GM21723 (cell line): Measurements from ENCODE around the gene CCM2.
A peak's percentile ranks its signal among the peaks of the same experiment; 100 is the strongest.

Experiments used
- ATAC-seq: cut with Tn5 transposase; IDR thresholded peaks from one replicate; pipeline ENCODE4 v1.9.1; 2021; ENCODE audit warnings: mild to moderate bottlenecking, moderate library complexity; ENCODE audit not compliant: unreplicated experiment

Gene CCM2

GRCh38 chr7:45000093-45001032 is at the start of gene CCM2:
Gene CCM2, plus strand, starts transcription at chr7:45000201. Its CDS starts 133 bp downstream, at chr7:45000334.
- peak; percentile 11 for ATAC-seq

DNA sequence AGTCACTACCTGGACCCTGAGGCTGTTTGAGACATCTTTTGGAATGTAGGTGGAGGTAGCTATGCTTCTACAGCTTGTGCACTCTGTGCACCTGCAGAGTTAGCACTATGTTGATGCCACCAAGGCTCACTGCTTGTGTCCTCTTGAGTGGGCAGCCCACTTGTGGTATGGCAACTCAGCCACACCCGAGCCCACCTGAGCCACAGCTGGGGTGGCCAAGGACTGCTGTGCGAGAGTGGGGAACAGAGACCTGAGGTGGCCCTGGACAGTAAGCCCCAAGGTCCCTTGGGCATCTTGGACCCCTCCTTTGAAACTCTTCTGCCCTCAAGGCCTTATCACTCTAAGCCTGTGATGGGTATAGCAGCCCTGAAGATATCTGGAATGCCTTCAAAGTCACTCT is 46.8 kb upstream of the CCM2 start:
- ATAC-seq = no peak

DNA sequence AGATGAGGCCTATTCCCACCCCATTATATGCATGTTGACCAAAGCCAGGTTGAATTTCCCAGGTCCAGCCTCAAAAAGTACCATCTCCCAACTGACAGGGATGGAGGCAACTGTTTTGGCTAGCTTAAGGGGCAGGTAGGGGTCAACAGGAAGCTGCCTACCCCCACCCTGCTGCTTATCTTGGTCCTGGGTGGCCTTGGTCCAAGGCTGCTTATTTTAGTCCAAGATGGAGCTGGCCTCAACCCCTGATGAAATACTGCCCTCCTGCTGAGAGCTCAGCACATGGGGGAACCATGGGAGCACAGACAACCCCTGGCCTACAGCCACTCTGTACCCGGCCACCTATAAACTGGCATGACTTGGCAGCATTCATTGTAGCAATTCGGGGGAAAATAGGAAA is 44.3 kb upstream of the CCM2 start:
- ATAC-seq = no peak

DNA sequence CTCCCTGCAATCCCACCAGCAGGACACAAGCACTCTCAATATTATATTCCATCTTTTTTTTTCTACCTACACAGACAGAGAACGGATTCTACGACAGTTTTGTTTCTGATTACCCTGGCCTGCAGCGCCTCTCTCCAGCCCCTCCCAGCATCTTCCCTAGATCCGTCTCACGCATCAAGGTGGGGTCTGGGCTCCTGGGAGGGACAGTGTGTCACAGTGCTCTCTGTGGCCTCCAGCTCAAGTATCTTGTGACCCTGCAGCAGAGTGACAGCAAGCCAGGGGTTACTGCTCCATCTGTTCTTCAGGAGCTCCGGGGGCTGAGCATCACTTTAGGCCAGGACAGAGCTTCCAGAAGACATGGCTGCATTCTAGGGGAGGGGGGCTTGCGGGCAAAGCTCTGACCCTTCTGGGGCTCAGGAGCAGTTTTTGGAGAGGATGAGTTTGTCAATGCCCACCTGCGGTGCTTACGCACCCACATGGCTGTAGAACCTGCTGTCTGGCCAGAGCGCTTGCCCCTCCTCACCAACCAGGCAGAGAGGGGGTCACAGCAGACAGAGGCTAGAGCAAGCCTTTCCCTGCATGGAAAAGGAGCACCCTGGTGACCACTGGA is 43.7 kb upstream of the CCM2 start:
- no peak for ATAC-seq

- ATAC-seq = no peak
Observed at GRCh38 chr7:44958645-44959344, 41.2 kb upstream of the CCM2 start.

DNA sequence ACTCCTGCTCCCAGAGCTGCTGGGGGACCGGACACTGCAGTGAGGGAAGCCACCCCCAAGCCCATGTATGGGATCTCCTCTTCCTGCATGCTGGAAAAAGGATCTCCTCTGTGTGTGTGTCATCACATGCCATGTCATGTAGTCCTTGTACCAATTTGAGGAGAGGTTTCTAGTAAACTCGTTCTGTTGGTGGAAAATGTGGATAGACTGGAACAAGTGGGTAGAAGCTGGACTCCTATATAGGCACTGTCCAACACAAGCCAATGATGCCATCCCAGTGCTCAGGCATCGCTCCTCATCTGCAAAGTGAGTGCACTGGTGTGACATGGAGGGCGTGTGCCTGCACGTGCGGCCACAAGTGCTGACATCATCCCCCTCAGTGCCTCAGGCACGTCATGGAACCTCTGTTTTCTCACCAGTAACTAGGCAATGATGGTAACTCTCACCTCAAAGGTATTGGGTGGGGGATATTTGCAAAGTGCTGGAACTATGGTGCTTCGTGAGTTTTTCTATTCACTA is 40.5 kb upstream of the CCM2 start:
- ATAC-seq = no peak

DNA sequence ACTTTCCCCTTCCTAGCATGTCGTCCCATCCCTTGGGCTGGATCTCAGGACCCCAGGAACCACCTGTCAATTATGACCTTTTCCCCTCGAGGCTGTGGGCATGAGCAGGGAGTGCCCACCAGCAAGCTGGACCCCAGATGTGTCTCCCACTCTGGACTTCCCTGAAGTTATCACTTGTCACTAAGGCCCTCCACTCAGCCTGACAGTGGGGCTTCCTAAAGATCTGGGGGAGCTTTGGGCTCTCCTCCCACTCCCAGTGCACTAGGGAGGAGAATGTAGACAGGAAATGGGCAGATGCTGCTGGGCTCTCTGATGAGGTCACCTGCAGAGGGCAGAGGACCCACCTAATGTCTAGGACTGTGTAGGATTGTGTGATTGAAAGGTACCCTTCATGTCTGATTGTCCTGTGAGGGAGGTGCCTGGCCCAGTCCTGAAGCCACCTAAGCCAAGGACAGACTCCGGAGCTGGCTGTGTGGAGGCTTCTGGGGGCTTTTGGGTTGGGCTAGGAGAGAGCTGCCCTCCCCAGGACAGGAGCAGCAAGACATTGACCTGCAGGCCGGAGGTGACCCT is 39.9 kb upstream of the CCM2 start:
- ATAC-seq = no peak

DNA sequence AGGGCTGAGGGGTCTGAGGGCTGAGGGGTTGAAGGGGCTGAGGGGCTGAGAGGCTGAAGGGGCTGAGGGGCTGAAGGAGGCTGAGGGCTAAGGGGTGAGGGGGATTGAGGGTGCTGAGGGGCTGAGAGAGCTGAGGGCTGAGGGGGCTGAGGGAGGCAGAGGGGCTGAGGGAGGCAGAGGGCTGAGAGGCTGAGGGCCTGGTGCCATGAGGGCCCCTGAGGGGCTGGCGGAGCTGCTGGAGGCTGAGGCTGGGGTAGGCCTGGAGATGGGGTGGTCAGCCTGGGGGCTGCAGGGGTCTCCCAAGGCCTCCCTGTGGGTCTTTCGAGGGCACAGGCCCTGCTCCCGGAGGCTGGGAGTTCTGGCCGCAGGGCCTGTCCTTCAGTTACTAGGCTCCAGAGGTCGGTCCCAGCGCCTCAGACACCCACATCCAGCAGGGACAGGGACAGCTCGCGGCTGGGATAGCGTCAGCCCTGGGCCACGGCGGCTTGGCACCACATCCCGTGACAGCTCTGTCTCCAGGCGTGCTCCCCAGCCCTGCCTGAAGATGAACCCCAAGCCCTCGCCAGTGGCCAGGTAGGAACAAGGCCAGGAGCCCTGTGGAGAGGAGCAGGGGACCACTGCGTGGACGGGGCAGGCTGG is 38.0 kb upstream of the CCM2 start:
- ATAC-seq = no peak

DNA sequence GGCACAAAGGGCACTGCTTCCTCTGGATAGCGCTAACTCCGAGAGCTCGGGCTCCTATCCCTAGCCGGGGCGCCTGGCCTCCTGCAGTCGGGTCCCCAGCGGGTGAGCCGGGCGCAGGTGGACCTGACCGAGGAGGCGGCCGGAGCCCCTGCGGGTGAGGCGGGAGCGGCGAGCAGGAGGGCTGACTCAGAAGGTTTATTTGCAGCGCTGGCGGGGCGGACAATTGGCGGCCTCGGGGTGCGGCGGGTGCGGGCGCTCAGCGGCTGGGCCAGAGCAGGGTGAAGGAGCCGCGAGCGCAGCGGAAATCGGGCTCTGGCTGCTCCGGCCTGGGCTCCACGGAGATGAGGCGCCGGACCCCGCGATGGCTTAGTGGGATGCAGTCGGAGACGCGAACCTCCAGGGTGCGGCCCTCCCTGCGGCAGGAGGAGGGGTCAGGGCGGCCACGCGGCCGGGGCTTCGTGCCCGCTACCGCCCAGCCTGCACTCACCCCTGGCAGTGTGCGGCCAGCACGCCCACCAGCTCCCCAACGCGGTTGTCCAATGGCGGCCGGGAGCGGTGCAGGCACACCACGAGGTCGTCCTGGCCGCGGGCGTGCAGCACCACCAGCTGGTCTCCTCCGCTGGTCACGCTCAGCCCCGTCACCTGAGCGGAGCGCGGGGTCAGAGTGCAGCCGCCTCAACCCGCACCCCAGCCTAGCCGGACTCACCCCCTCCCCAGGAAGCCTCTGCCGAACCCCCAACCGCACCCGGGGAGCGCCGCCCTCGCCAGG is 37.3 kb upstream of the CCM2 start:
- ATAC-seq = no peak

DNA sequence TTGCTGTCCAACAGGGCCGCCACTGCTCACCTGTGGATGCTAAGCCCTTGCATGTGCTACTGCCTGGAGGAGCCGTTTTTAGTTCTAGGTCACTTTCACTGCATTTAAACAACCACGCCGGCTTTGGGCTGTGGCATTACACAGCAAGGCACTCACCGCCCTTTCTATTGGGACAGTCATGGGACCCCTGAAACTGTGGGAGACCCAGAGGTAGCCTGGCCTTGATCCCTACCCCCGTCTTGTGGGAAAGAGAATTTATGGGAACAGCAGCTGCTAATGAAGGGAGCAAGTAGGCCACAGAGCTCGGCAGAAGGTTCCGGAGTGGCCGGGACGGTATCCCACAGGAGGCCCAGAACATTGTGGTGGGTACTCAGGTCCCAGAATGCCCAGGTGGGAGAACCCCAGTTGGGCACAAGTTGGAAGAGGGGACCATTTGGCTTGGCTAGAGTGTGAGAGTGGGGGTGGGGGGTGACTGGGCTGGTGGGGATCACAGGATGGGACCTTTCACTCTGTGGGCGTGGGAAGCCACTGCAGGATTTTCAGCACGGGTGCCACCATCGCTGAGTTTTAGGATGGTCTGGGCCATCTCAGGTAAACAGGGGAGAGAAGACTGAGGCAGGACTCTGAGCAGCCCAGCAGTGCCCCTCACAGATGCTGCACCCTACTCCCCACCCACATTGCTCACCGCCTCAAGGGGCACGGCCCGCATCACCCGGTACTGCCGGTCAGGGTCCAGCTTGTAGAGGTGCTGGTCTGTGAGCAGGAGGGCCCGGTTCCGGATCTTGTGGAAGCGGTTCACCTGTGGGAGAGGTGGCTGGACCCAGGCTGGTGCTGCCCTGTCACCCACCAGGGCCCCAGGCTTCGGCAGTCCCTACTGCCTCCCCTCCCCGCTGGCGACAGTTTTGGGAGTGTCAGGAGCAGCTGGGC is 36.4 kb upstream of the CCM2 start:
- ATAC-seq = no peak

- ATAC-seq = no peak
Observed at GRCh38 chr7:44964384-44964830, 35.6 kb upstream of the CCM2 start.

DNA sequence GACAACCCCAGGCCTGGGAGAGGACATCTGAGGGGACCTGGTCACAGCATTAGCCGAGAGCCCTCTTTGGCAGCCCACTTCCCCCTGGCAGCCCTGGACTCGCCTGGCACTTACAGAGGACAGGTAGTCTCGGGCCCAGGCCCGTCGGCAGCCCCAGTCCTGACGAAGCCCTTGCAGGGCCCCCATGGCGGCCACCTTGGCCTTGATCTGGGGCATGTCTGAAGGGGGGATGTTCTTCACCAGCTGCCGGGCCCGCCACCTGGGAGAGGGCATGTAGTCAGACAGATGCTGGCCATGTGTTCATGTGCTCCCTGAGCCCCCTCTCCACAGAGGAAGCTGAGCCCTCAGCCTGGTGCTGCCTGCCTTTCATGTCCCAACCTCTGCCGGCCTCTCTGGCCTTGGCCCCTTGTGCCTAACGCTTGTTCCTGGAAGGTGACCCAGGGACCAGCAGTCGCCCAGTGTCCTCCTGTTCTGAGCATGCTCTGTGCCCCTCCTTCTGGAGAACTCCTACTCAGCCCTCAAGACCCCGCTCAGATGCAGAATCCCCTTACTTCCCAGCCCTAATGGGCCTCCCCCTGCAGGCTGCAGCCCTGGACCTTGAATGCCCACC is 35.1 kb upstream of the CCM2 start:
- no peak for ATAC-seq

GRCh38 chr7:44965441-44965903 is 34.5 kb upstream of the CCM2 start:
- ATAC-seq = no peak

- ATAC-seq = no peak
Observed at GRCh38 chr7:44965937-44966730, 33.9 kb upstream of the CCM2 start.

DNA sequence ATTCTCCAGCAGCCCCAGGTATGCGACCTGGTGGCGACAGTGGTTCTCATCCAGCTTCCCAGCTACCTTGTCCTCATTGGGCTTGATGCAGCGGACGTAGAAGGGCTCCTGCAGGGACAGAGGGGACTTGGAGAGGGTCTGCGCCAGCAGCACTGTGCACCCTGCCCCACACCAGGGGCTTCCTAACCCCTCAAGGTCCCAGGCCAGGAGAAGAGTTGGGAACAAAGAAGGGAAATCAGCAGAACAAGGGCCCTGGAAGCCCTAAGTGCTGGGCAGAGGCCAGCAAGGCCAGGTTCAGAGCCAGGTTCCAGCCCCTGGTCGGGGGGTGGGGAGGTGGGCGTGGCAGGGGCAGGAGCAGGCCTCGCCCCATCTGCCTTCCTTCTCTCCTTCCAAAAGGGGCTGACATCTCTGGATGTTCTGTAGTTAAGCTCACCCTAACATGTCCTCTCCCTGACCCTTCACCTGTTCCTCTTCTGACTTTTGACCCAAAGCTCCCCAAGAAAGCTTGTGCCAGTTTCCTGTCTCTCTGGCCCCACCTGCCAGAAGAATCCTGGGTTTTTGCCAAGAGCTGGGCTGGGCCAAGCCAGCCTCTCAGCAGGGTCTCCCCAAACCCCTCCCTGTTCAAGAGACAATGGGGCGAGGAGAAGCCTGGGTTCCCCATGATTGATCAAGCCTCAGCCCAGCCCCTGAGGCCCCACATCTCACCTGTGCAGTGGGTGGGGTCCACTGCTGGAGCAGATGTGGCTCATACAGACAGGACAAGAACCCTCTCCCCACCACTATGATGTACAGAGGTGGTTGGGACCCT is 33.1 kb upstream of the CCM2 start:
- ATAC-seq = no peak

DNA sequence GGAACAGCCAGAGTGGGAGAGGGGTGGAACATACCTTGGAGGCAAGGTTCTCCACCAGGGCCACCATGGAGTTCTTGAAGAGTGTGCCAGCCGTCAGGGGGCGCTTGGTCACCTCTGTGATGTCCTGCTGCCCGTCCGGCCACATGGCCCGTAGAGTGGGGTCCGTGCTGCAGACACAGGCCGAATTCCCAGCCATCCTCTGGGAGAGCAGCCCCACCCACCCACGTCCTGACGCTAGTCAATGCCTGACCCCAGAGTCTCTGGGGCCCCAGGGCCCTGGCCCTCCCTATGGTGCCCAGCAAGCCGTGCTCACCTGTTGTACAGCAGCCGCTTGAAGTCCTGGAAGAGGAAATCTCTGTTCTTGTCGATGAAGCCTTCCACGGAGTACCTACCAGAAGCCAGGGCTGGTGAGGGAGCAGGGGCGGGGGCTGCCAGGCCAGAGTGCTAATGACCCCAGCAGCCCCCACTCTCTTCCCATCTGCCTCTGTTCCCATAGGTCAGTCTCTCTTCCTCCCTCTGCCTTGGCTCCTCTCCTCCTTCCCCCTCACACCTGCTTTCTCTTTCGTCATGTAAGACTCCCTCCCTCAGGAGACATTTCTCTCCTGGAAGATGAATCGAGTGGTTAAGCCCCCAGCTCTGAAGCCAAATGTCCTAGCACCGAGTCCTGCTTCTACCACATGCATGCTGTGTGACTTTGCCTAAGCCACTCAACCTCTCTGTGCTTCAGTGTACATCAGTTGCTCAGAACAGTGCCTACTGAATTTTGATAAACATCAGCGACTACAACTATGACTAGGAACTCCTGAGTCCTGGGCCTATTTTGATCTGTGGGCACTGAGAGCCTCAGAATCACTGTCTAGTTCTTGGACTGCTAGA is 32.2 kb upstream of the CCM2 start:
- ATAC-seq = no peak
